Measurements from ENCODE around the gene GMFB. TPM values are rescaled to one million over a fixed set of nuclear protein-coding genes. Genes with fewer than 3 reads are reported as not detected.
"Not testable (repeated sequence)": the region's sequence is repeated elsewhere in the genome, so short reads cannot be mapped to it uniquely, and the experiment has no call there.

Gene GMFB
- total RNA-seq, 1 experiment from 2014 or later, result 53.3 TPM

DNA sequence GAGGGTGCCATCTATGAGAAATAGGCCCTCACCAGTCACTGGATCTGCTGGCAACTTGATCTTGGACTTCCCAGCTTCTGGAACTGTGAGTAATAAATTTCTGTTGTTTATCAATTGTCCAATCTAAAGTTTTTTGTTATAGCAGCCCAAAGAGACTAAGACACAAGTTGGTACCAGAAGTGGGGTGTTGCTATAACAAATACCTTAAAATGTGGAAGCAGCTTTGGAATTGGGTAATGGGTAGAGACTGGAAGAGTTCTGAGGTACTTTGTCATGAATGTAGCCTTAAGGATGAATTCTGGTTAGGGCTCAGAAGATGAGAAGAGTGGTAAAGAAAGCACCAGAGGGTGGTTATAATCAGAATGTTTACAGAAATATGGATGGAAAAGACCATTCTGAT lies 21.5 kb downstream of the GMFB start:
- CTCF ChIA-PET, result no interaction called here
- POLR2A ChIA-PET, result no interaction called here
- H3K36me3 Mint-ChIP-seq (ENCODE audit: insufficient read depth, unreplicated experiment), result no peaks in the 10 kb centered on the region

DNA sequence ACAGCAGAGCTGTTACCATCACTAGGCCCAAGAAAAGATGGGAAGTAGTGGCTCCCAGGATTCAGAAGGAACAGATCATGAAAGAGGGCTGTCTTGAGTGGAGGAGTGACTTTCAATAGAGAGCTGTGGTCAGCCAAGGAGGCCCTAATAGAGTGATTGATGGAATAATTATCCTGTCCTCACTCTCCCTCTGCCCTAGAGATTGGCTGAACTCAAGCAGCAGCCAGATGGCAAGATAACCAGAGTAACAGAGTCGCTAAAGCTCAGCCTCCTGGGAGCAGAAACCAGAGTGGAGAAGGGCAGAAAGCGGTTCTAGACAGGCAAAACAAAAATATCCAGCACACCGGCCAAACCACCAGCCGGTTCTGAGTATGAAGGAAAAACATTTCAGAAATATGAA lies 23.1 kb downstream of the GMFB start:
- H3K9me3 Mint-ChIP-seq (ENCODE audit: unreplicated experiment), result peaks cover 15% of the 10 kb centered on the region
- TF ChIP-seq, protein P1, sequence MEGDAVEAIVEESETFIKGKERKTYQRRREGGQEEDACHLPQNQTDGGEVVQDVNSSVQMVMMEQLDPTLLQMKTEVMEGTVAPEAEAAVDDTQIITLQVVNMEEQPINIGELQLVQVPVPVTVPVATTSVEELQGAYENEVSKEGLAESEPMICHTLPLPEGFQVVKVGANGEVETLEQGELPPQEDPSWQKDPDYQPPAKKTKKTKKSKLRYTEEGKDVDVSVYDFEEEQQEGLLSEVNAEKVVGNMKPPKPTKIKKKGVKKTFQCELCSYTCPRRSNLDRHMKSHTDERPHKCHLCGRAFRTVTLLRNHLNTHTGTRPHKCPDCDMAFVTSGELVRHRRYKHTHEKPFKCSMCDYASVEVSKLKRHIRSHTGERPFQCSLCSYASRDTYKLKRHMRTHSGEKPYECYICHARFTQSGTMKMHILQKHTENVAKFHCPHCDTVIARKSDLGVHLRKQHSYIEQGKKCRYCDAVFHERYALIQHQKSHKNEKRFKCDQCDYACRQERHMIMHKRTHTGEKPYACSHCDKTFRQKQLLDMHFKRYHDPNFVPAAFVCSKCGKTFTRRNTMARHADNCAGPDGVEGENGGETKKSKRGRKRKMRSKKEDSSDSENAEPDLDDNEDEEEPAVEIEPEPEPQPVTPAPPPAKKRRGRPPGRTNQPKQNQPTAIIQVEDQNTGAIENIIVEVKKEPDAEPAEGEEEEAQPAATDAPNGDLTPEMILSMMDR (IDR thresholded peaks at IDR 0.05; ENCODE audit: unreplicated experiment), result no peak
- intact Hi-C loops (cut with micrococcal nuclease), result no loop called here
- no peaks in the 10 kb centered on the region for H3K27me3 Mint-ChIP-seq (ENCODE audit: insufficient read depth, unreplicated experiment)
- CTCF ChIA-PET, result interaction anchor here (0.6 to 0.9 kb wide), 3 partner anchors 9 to 430 kb away, joined by 3 to 4 read pairs (median 3); no protein-coding TSS in a partner anchor
- H3K27ac Mint-ChIP-seq (ENCODE audit: low read depth, unreplicated experiment), result no peak overlapping the region
- no peak overlapping the region for H3K4me3 Mint-ChIP-seq (ENCODE audit: unreplicated experiment)
- no peak for DNase-seq (ENCODE audit: unreplicated experiment)
- no peaks in the 10 kb centered on the region for H3K4me1 Mint-ChIP-seq (ENCODE audit: insufficient read depth, unreplicated experiment)
- POLR2A ChIA-PET, result interaction anchor here (1.0 to 1.9 kb wide), 5 partner anchors 17 to 44 kb away, joined by 3 to 7 read pairs (median 3); partner anchors contain the start of gene CGRRF1
- no TSS peak for BruUV-seq (replicated peaks)
- H3K36me3 Mint-ChIP-seq (ENCODE audit: insufficient read depth, unreplicated experiment), result no peaks in the 10 kb centered on the region

More for the DNA sequence above, 21.5 kb downstream of the GMFB start:
- DNase-seq (ENCODE audit: unreplicated experiment), result no peak
- no peak overlapping the region for H3K27ac Mint-ChIP-seq (ENCODE audit: low read depth, unreplicated experiment)
- intact Hi-C loops (cut with micrococcal nuclease), result no loop called here
- H3K9me3 Mint-ChIP-seq (ENCODE audit: unreplicated experiment), result peaks cover 15% of the 10 kb centered on the region
- TF ChIP-seq, protein P1 (IDR thresholded peaks at IDR 0.05; ENCODE audit: unreplicated experiment), result no peak
- BruUV-seq (replicated peaks), result no TSS peak
- no peak overlapping the region for H3K4me3 Mint-ChIP-seq (ENCODE audit: unreplicated experiment)
- H3K27me3 Mint-ChIP-seq (ENCODE audit: insufficient read depth, unreplicated experiment), result no peaks in the 10 kb centered on the region
- no peaks in the 10 kb centered on the region for H3K4me1 Mint-ChIP-seq (ENCODE audit: insufficient read depth, unreplicated experiment)

DNA sequence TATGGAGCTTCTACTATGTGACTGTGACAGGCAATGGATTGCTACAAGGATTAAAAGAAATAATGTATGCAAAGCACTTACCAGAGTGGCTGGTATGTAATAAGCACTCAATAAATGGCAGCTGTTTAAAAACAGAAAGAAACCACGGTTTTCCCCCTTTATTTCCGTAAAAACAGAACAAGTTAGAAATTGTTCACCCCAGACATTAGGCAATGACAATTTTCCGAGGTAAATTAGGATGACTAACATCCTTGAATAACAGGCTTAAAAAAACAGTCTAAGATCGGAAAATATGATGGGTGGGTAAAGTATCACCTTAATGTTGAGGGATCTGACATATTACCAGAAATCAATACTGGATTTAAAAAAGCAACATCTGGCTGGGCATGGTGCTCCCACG lies 26.7 kb downstream of the GMFB start:
- TF ChIP-seq, protein P1 (IDR thresholded peaks at IDR 0.05; ENCODE audit: unreplicated experiment), result no peak

DNA sequence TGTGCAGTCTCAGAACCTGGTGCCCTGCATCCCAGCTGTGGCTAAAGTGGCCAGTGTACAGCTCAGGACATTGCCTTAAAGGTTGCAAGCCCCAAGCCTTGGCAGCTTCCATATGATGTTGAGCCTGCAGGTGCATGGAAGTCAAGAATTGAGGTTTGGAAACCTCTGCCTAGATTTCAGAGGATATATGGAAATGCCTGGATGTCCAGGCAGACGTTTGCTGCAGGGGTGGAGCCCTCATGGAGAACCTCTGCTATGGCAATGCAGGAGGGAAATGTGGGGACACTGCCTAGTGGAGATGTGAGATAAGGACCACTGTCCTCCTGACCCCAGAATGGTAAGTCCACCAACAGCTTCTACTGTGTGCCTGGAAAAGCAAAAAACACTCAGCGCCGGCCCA lies 29.7 kb downstream of the GMFB start:
- no peaks in the 10 kb centered on the region for H3K9me3 Mint-ChIP-seq (ENCODE audit: unreplicated experiment)
- H3K27me3 Mint-ChIP-seq (ENCODE audit: insufficient read depth, unreplicated experiment), result no peaks in the 10 kb centered on the region
- no peaks in the 10 kb centered on the region for H3K36me3 Mint-ChIP-seq (ENCODE audit: insufficient read depth, unreplicated experiment)
- POLR2A ChIA-PET, result interaction anchor here (0.9 to 1.8 kb wide), 2 partner anchors 10 to 29 kb away, joined by 4 to 7 read pairs; partner anchors contain the start of gene GMFB
- no peaks in the 10 kb centered on the region for H3K4me1 Mint-ChIP-seq (ENCODE audit: insufficient read depth, unreplicated experiment)
- no peak overlapping the region for H3K4me3 Mint-ChIP-seq (ENCODE audit: unreplicated experiment)
- TF ChIP-seq, protein P1 (IDR thresholded peaks at IDR 0.05; ENCODE audit: unreplicated experiment), result no peak
- intact Hi-C loops (cut with micrococcal nuclease), result no loop called here
- BruUV-seq (replicated peaks), result no TSS peak
- CTCF ChIA-PET, result no interaction called here
- no peak overlapping the region for H3K27ac Mint-ChIP-seq (ENCODE audit: low read depth, unreplicated experiment)
- DNase-seq (ENCODE audit: unreplicated experiment), result no peak

More for the DNA sequence above, 26.7 kb downstream of the GMFB start:
- ChIA-PET POLR2A (interaction anchor here (0.7 to 3.1 kb wide), 5 partner anchors 16 to 540 kb away, joined by 3 to 13 read pairs (median 4); partner anchors contain the start of gene CGRRF1), CTCF (interaction anchor here (0.6 kb wide), 1 partner anchor 388 kb away, joined by 4 read pairs; no protein-coding TSS in a partner anchor)
- no peaks in the 10 kb centered on the region for H3K4me1 Mint-ChIP-seq (ENCODE audit: insufficient read depth, unreplicated experiment)
- BruUV-seq (replicated peaks), result no TSS peak
- H3K9me3 Mint-ChIP-seq (ENCODE audit: unreplicated experiment), result peaks cover 5% of the 10 kb centered on the region
- H3K27me3 Mint-ChIP-seq (ENCODE audit: insufficient read depth, unreplicated experiment), result no peaks in the 10 kb centered on the region
- intact Hi-C loops (cut with micrococcal nuclease), result no loop called here
- H3K27ac Mint-ChIP-seq (ENCODE audit: low read depth, unreplicated experiment), result no peak overlapping the region
- peak; percentile 39 for DNase-seq (ENCODE audit: unreplicated experiment)
- H3K4me3 Mint-ChIP-seq (ENCODE audit: unreplicated experiment), result no peak overlapping the region
- H3K36me3 Mint-ChIP-seq (ENCODE audit: insufficient read depth, unreplicated experiment), result no peaks in the 10 kb centered on the region

DNA sequence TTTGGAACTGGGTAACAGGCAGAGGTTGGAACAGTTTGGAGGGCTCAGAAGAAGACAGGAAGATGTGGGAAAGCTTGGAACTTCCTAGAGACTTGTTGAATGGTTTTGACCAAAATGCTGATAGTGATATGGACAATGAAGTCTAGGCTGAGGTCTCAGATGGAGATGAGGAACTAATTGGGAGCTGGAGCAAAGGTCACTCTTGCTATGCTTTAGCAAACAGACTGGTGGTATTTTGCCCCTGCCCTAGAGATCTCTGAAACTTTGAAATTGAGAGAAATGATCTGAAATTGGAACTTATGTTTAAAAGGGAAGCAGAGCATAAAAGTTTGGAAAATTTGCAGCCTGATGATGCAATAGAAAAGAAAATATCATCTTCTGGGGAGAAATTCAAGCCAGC lies 30.2 kb downstream of the GMFB start:
- not testable (repeated sequence) for BruUV-seq (replicated peaks)

More for the DNA sequence above, 30.2 kb downstream of the GMFB start:
- DNase-seq (ENCODE audit: unreplicated experiment); intact Hi-C loops (cut with micrococcal nuclease); H3K27ac Mint-ChIP-seq (ENCODE audit: low read depth, unreplicated experiment); H3K27me3 Mint-ChIP-seq (ENCODE audit: insufficient read depth, unreplicated experiment); H3K4me3 Mint-ChIP-seq (ENCODE audit: unreplicated experiment); H3K9me3 Mint-ChIP-seq (ENCODE audit: unreplicated experiment); H3K4me1 Mint-ChIP-seq (ENCODE audit: insufficient read depth, unreplicated experiment); H3K36me3 Mint-ChIP-seq (ENCODE audit: insufficient read depth, unreplicated experiment): not testable (repeated sequence)
- CTCF ChIA-PET, result interaction anchor here (0.6 kb wide), 1 partner anchor 59 kb away, joined by 7 read pairs; no protein-coding TSS in a partner anchor
- POLR2A ChIA-PET, result interaction anchor here (0.9 to 1.8 kb wide), 2 partner anchors 10 to 30 kb away, joined by 4 to 7 read pairs; partner anchors contain the start of gene GMFB
